Measurements from ENCODE around the gene STX8.
"Not testable (repeated sequence)": the region's sequence is repeated elsewhere in the genome, so short reads cannot be mapped to it uniquely, and the experiment has no call there.

STX8 gene

DNA sequence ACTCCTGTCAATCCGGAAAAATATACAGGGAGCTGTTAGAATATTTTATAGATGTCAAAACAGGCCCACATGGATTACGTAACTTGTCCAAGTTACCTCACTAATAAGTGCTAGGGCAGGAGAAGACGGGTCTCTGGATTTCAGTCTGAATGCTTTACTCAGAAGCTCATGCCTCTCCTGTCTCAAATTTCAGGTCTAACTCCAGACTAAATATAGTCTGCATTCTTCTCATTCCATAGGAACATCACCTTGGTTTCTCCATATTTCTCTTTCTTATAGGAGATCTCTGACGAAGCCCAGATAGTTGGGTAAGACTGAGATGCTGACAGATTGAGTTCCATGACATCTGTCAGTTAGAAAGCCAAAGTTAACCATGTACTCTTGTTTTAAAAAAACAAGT lies 174.2 kb downstream of the STX8 start:
- DNase-seq (ENCODE audit: low read depth) = peak; percentile 19

DNA sequence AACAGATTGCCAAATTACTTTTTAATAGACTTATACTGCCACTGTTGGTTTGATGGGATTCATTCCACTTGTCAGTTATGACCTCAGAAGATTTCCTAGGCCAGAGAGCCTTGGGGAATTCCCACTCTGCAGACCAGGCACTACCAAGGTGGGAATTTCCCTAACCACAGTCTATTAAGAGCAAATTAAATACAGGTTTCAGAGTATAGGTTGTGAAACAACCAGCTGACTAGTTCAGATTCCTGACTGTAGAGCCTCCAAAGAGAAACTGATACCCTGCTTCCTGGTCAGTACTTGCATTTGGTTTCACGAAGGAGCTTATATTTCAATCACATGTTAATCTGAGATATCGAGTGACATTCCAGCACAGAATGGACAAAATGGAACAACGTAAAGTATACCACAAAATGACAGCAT lies 186.5 kb downstream of the STX8 start:
- peak; percentile 87 for DNase-seq (ENCODE audit: low read depth)

- DNase-seq (ENCODE audit: low read depth) = no peak
Measured at GRCh38 chr17:9386401-9386800, 189.2 kb downstream of the STX8 start.

DNA sequence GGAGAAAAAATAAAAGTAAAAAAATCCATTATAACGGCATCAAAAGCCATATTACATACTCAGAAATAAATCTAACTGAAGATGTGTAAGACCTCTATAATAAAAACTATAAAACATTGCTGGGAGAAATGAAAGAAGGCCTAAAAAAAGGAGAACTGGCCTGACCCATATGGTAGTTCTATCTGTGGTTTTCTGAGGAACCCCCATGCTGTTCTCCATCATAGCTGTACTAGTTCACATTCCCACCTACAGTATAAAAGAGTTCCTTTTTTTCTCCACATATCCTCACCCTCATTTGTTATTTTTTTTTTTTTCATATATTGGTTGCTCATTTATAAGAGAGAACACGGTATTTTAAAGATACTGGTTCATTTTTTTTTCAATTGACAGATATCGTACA lies 191.8 kb downstream of the STX8 start:
- no peak for DNase-seq (ENCODE audit: low read depth)

GRCh38 chr17:9382626-9383025 lies 193.0 kb downstream of the STX8 start:
- DNase-seq (ENCODE audit: low read depth) = no peak

DNA sequence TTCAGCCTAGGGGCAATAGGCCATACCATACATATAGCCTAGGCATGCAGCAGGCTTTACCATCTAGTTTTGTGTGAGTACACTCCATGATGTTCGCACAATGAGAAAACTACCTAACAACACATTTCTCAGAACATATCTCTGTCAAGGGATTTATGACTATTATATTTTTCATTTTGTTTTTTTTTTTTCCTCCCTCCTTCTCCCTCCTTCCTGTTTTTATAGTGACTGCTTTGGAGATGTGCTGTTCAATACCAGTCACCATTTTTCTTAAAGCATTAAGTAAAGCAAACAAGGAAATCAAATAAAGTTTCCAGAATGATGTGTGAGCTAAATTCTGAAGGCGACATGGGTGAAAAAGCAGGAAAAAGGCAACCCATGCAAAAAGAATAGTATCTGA lies 194.6 kb downstream of the STX8 start:
- DNase-seq (ENCODE audit: low read depth) = no peak

DNA sequence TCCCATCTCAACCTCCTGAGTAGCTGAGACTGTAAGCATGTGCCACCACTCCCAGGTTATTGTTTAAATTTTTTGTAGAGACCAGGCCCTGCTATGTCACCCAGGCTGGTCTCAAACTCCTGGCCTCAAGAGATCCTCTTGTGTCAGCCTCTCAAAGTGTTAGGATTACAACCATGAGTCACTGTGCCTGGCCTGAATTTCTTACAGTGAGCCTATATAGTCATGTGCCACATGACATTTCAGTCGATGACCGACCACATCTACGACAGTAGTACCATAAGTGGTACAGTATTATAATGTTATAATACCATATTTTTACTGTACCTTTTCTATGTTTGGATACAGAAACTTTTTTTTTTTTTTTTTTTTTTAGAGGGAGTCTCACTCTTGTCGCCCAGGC lies 195.3 kb downstream of the STX8 start:
- DNase-seq (ENCODE audit: low read depth) = no peak

DNA sequence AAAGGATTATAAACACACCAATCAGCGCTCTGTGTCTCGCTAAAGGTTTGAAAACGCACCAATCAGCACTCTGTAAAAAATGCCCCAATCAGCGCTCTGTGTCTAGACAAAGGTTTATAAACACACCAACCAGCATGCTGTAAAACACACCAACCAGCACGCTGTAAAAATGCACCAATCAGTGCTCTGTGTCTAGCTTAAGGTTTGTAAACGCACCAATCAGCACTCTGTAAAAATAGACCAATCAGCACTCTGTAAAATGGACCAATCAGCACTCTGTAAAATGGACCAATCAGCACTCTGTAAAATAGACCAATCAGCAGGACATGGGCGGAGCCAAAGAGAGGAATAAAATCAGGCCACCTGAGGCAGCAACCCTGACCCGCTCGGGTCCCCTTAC lies 199.4 kb downstream of the STX8 start:
- DNase-seq (ENCODE audit: low read depth) = not testable (repeated sequence)

DNA sequence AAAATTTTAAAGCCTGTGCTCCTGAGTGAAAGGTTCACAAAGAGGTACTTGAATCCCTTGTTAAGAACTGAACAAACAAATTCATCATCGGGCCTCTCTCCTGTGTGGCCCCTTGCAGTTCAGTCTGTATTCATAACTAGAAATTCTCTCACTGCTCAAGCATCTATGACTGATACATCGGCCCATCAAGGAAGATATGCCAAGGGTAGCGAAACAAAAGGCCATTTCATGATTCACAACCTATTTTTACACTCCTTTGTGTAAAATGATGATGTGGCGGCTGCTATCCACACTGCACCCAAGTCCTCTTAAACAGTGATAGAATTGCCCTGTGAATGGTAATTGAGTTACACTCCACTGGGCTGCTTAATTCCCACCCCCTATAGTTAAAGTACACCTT lies 204.6 kb downstream of the STX8 start:
- DNase-seq (ENCODE audit: low read depth) = peak; percentile 84

DNA sequence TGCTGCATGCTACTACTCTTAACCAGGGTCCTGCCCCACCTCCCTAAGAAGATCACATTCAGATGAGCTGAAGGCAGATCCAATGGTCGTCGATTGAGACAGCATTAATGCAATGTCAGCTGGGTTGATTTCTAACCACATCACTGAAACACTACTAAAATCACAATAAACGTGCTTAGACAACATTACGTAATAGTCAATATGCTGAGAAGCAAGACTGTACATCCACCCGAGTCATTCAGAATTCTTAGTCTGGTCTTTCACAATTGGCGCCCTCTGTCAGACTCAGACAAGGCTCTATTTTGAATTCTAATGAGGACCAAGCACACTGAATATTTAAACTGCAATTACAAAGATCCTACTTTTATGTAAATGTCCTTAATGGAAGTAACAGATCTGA lies 205.2 kb downstream of the STX8 start:
- no peak for DNase-seq (ENCODE audit: low read depth)

DNA sequence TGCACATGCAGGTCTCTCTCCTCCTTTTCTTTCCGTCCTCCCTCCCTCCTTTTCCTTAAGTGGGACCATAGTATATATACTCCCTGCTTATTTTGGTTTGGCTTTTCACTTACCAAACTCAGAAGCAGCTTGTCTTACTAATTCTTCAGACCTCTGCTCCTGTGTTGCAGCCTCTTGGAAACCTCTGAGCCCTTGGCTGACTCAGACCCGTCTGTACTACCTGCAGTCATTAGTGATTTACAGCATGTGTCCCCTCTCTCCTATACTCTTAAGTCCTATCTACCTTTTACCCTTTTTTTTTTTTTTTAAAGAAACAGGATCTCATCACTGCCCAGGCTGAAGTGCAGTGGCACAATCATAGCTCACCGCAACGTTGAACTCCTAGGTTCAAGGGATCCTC lies 207.0 kb downstream of the STX8 start:
- DNase-seq (ENCODE audit: low read depth) = no peak

- no peak for DNase-seq (ENCODE audit: low read depth)
Measured at GRCh38 chr17:9367156-9367555, 208.5 kb downstream of the STX8 start.

- no peak for DNase-seq (ENCODE audit: low read depth)
Measured at GRCh38 chr17:9364837-9365430, 210.7 kb downstream of the STX8 start.

GRCh38 chr17:9363440-9364350 lies 211.9 kb downstream of the STX8 start:
- peak; percentile 60 for DNase-seq (ENCODE audit: low read depth)

DNA sequence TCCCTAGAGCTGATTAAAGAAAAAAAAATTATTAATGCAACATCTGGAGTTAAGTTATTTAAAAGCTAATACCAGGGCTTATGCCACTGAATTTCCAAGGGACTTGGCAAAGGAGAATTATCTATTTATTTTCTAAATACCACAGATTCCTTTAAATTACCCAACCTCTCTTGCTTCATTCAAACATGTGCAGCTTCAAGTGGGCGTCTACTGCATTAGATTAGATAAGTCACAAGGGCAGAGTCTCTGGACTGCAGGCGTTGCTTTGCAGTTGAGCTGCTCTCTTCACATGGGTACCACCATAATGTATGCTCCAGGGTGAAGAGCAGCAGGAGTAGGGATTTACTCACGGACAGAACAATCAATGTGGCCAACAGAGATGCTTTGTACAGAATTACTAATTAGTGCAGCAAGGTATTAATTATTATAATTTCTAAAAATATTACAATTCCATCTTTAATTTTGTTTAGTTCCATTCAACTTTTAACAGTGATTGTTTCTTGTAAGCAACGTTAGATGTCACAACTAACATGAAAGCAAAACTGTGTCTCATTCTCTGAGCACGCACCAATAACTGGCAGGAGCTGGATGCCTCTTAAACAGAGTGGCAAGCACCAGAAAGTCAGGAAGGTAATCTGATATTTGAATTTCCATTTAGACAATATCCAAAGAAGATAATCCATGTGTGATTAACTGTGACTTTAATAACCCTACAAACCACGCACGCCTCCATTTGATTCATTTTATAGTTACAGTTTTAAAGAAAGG lies 214.2 kb downstream of the STX8 start:
- DNase-seq (ENCODE audit: low read depth) = peak; percentile 59

GRCh38 chr17:9360677-9361081 lies 214.9 kb downstream of the STX8 start:
- DNase-seq (ENCODE audit: low read depth) = peak; percentile 30

DNA sequence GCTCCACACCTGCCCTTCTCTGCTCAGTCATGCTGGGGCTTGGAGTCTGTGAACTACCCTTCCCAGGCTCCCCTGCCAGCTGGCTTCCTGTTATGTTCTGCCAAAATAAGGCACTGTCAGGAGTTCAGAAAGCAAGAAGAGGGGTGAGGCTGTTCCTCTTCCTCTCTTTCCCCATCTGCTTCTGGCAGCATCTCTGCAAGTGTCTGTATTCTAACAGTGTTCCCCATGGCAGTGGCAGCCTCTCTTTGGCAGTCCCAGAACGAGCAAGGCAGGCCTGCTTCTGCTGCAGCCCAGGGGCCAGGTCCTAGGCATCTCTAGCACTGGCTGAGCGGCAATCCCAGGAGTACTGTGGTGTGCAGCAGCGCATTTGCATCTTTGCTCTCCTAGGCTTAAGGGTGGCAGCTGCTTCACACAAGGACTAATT lies 219.1 kb downstream of the STX8 start:
- no peak for DNase-seq (ENCODE audit: low read depth)

GRCh38 chr17:9355846-9356245 lies 219.8 kb downstream of the STX8 start:
- no peak for DNase-seq (ENCODE audit: low read depth)

- not testable (repeated sequence) for DNase-seq (ENCODE audit: low read depth)
Measured at GRCh38 chr17:9355231-9355630, 220.4 kb downstream of the STX8 start.

GRCh38 chr17:9350080-9350479 lies 225.5 kb downstream of the STX8 start:
- peak; percentile 98 for DNase-seq (ENCODE audit: low read depth)

GRCh38 chr17:9346296-9346926 lies 229.2 kb downstream of the STX8 start:
- no peak for DNase-seq (ENCODE audit: low read depth)

DNA sequence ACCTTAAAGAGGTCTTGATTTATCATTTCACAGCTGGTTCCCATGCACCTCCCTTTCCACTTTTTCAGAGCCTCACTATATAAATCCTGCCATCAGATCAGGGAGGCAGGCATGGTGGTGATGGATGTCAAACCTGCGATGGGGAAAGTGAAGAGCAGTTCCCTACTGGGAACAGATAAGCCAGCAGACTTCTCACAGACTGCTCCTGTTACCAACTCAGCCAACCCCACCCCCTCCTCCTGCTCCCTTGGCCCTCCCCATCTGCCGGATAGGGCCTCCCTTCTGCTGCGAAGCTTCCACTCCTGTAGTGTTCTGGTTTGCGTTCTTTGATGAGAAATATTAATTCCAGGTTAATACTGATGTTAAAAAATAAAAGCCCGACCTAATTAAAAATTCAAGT lies 232.1 kb downstream of the STX8 start:
- no peak for DNase-seq (ENCODE audit: low read depth)
